ENCODE results near the gene HOXA11.

Gene HOXA11

DNA sequence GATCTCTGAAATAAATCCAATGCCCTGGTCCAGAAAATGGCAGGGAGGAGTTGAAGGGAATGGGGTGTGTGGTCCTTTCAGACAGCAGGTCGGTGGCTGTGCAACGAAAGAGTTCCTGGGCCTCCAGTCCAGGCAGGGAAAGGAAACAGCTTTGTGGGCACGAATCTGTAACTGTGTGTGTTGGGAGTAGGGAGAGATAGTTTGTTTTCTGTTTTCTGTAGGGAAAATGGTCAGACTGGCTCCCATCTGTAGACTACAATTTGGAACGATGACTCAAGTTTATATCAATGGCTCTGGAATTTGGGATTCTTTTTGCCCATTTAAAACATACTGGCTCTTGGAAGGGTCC lies 17.1 kb downstream of the HOXA11 start:
- peaks cover 8% of the 10 kb centered on the region for H3K36me3 Mint-ChIP-seq (ENCODE audit: low read depth)
- H3K4me1 Mint-ChIP-seq (ENCODE audit: low read depth) = peaks cover 5% of the 10 kb centered on the region
- H3K27me3 Mint-ChIP-seq (ENCODE audit: low read depth) = peaks cover 87% of the 10 kb centered on the region
- H3K27ac Mint-ChIP-seq = peak overlapping the region; percentile 41
- no peaks in the 10 kb centered on the region for H3K9me3 Mint-ChIP-seq
- H3K4me3 Mint-ChIP-seq = no peak overlapping the region
- no peak for DNase-seq (ENCODE audit: low spot score)

DNA sequence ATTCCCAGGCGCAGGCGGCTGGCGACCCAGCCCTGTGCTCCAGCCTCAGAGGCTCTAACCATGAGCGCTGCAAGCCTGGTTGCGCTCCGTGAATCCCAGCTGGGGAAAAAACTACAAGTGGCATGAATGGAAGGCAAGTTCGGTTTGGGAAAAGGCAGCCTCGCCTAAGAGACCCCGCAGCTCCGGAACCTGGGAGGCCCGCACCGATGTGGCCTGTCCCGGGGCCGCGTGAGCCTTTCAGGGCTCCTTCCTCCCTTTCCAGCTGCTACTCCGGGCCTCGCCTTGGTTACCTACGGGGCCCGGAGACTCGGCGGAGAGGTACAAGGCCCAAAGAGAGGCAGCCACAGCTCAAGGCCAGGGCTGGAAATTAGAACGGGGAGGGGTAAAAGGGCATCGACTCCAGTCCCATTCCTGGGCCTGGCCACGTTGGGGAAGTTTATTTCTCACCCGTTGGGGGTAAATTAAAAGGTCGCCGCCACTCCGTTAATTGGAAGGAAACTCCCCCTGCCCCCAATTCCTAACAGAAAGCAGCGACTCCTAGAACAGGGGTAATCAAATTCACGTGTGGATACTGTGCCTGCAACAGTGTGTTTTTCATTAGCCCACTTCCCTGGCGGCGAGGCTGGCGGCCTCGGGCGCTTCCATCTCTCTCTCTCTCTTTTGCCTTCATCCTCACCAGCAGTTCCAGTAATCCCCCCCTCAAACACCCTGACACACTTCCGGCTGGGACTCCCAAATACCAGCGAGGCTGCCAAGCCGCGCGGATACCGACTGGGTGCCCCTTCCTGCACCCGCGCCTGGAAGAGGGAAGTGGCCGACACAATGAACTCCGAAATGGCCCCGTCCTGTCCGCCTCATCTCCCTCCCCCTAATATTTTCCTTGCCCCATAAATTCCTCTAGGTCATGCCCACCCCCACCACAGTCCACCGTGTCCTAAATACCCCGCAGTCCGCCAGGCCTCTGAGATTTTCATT lies 18.2 kb downstream of the HOXA11 start:
- H3K36me3 Mint-ChIP-seq (ENCODE audit: low read depth) = peaks cover 3% of the 10 kb centered on the region
- no peak for DNase-seq (ENCODE audit: low spot score)
- H3K27me3 Mint-ChIP-seq (ENCODE audit: low read depth) = peaks cover 89% of the 10 kb centered on the region
- H3K4me3 Mint-ChIP-seq = no peak overlapping the region
- H3K4me1 Mint-ChIP-seq (ENCODE audit: low read depth) = peaks cover 3% of the 10 kb centered on the region
- peak overlapping the region; percentile 85 for H3K27ac Mint-ChIP-seq
- H3K9me3 Mint-ChIP-seq = no peaks in the 10 kb centered on the region

DNA sequence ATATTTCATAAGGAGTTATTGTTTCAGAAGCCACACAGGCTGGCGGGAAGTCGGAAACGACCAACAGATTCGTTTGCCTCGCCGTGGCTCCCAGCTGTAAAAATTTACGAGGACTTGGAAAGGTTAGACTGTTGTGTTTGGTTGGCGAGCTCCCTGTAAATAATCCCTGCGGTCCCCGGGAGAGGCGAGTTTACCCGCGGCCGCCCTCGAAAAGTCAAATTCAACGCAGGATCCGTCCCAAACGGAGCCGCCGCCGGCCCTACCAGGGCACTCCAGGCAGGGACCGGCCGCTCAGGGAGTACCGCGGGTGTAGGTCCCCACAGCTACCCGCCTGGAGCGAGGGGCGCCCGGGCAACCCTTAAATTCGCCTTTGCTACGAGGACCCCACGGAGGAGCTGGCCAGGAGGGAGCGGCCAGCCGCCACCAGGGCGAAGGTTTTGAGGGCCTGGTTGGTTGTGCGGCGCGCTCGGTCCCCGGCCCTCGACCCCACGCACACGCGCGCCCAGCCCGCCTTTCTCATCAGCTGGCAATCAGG lies 19.0 kb downstream of the HOXA11 start:
- Mint-ChIP-seq H3K4me1 (ENCODE audit: low read depth) (peaks cover 3% of the 10 kb centered on the region), H3K4me3 (no peak overlapping the region), H3K27me3 (ENCODE audit: low read depth) (peaks cover 83% of the 10 kb centered on the region), H3K27ac (peak overlapping the region; percentile 71), H3K36me3 (ENCODE audit: low read depth) (peaks cover 2% of the 10 kb centered on the region), H3K9me3 (no peaks in the 10 kb centered on the region)
- DNase-seq (ENCODE audit: low spot score) = no peak

DNA sequence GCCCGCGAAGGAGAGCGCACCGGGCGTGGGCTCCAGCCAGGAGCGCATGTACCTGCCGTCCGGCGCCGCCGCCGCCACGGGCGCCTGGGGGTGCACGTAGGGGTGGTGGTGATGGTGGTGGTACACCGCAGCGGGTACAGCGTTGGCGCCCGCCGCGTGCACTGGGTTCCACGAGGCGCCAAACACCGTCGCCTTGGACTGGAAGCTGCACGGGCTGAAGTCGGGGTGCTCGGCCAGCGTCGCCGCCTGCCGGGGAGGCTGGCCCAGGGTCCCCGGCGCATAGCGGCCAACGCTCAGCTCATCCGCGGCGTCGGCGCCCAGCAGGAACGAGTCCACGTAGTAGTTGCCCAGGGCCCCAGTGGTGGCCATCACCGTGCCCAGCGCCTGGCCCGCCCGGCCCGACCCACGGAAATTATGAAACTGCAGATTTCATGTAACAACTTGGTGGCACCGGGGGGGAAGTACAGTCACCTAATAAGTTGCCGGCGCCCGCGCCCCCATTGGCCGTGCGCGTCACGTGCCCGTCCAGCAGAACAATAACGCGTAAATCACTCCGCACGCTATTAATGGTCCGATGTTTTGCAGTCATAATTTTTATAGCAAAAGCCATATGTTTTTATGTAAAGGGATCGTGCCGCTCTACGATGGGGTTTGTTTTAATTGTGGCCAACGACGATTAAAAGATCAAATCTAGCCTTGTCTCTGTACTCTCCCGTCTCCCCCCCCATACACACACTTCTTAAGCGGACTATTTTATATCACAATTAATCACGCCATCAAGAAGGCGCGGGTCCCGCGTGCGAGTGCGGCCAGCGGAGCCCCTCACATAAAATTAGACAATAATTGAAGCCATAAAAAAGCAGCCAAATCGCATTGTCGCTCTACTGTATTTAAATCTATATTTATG lies 19.7 kb downstream of the HOXA11 start, which contains the start of gene HOXA9:
Gene HOXA9, minus strand, starts transcription at position 449 of the 907 bp plus-strand sequence. Its CDS starts 80 bp downstream, at position 369.
- H3K9me3 Mint-ChIP-seq = no peaks in the 10 kb centered on the region
- peaks cover 2% of the 10 kb centered on the region for H3K36me3 Mint-ChIP-seq (ENCODE audit: low read depth)
- no peak for DNase-seq (ENCODE audit: low spot score)
- peaks cover 3% of the 10 kb centered on the region for H3K4me1 Mint-ChIP-seq (ENCODE audit: low read depth)
- no peak within 1 kb of the TSS for H3K4me3 Mint-ChIP-seq
- peaks cover 81% of the 10 kb centered on the region for H3K27me3 Mint-ChIP-seq (ENCODE audit: low read depth)
- peak within 1 kb of the TSS; percentile 71 for H3K27ac Mint-ChIP-seq

DNA sequence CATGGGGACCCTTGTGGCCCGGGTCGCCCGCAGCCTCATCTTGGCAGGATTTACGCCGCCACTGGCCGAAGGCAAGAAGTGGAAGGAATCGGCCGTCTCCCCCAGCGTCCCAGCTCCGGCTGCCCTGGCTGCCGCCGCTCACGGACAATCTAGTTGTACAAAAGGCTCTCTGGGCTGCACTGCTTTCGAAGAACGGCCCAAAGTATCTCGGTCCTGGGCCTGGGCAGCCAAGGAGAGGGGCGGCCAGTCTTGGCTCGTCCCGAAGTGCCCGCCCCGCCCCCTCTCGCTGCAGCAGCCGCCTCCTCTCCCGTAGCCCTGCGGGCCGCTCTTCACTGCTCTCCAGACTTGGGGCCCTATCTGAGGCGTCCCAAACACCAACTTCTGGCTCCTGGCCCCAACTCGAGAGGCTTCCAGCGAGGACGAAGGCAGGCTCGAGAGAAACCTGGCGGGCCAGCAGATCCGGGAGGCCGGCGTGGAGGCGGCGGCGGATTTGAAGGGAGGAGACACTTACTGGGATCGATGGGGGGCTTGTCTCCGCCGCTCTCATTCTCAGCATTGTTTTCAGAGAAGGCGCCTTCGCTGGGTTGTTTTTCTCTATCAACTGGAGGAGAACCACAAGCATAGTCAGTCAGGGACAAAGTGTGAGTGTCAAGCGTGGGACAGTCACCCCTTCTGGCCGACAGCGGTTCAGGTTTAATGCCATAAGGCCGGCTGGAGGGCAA lies 20.5 kb downstream of the HOXA11 start:
- Mint-ChIP-seq H3K27me3 (ENCODE audit: low read depth) (peaks cover 84% of the 10 kb centered on the region), H3K9me3 (no peaks in the 10 kb centered on the region), H3K4me3 (no peak overlapping the region), H3K4me1 (ENCODE audit: low read depth) (peaks cover 3% of the 10 kb centered on the region), H3K36me3 (ENCODE audit: low read depth) (peaks cover 2% of the 10 kb centered on the region), H3K27ac (peak overlapping the region; percentile 67)
- DNase-seq (ENCODE audit: low spot score) = no peak

DNA sequence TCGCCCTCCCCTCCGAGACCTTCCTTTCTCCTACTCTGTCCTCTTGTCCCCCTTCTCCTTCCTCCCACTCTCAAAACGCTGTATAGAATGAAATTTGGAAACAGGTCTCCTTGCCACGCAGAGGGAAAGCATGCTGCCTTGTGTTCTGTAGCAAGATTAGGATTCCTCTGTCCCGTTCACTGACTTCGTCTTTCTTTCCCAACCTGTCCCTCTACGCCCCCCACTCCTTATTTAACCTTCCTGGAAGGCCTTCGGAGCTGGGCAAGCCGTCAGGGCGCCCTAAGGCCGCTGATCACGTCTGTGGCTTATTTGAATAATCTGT lies 21.0 kb downstream of the HOXA11 start:
- peaks cover 3% of the 10 kb centered on the region for H3K4me1 Mint-ChIP-seq (ENCODE audit: low read depth)
- peaks cover 2% of the 10 kb centered on the region for H3K36me3 Mint-ChIP-seq (ENCODE audit: low read depth)
- peaks cover 85% of the 10 kb centered on the region for H3K27me3 Mint-ChIP-seq (ENCODE audit: low read depth)
- H3K4me3 Mint-ChIP-seq = no peak overlapping the region
- no peaks in the 10 kb centered on the region for H3K9me3 Mint-ChIP-seq
- no peak overlapping the region for H3K27ac Mint-ChIP-seq
- no peak for DNase-seq (ENCODE audit: low spot score)

DNA sequence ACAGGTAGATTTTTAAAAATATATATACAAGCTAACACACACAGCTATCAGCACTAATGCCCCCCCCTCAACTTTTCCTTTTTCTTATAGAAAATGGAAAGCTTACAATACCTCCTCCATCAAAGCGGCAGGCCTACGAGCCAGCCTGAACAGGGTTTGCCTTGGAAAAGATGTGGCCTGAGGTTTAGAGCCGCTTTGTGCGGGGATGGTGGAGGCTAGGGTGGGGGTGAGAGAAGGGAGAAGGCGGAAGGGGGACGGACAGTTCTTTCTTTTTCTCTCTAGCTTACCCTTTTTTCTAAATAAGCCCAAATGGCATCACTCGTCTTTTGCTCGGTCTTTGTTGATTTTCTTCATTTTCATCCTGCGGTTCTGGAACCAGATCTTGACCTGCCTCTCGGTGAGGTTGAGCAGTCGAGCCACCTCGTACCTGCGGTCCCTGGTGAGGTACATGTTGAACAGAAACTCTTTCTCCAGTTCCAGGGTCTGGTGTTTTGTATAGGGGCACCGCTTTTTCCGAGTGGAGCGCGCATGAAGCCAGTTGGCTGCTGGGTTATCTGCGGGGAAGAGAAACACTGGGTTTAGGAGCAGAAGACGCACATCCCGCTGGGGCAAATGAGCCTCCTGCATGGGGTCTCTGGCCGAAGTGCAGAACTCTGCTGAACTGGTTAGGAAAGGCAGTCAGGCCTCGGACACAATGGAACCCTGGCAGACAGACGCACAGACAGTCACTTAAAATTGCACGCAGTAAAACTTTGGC lies 21.6 kb downstream of the HOXA11 start:
- Mint-ChIP-seq H3K27me3 (ENCODE audit: low read depth) (peaks cover 85% of the 10 kb centered on the region), H3K4me1 (ENCODE audit: low read depth) (peaks cover under 1% of the 10 kb centered on the region), H3K36me3 (ENCODE audit: low read depth) (no peaks in the 10 kb centered on the region), H3K4me3 (no peak overlapping the region), H3K9me3 (no peaks in the 10 kb centered on the region), H3K27ac (no peak overlapping the region)
- no peak for DNase-seq (ENCODE audit: low spot score)

DNA sequence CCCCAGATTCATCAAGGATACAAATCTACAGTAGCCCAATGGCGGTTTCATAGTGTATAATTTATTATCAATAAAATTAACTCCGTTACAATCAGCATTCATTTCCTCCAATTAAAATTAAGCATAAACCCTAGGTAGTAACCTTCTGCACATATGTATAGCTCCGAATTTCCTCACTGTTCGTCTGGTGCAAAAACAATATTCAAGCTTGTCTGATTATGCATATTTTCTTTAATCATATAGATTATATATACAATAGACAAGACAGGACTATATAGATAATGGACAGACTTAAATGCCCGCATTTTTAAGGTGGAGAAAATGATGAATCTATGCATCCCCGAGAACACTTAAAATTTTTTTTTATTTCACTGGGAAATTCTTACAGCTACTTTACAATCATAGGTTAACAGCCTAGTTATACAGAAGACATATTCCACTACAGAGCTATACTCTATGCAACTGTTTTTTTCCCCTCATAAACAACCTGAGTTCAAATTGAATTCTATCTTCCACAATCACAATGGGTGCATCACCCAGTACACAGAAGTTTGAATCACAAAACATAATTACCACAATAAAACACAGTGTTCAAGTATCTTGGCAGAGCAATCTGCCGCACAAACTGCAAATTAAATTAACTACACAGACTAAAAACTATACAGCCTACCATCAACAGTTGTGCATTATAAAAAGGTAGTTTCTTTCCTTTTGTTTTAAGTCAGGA lies 22.3 kb downstream of the HOXA11 start:
- H3K27me3 Mint-ChIP-seq (ENCODE audit: low read depth) = peaks cover 85% of the 10 kb centered on the region
- DNase-seq (ENCODE audit: low spot score) = no peak
- no peaks in the 10 kb centered on the region for H3K9me3 Mint-ChIP-seq
- H3K4me3 Mint-ChIP-seq = no peak overlapping the region
- no peak overlapping the region for H3K27ac Mint-ChIP-seq
- no peaks in the 10 kb centered on the region for H3K36me3 Mint-ChIP-seq (ENCODE audit: low read depth)
- H3K4me1 Mint-ChIP-seq (ENCODE audit: low read depth) = peaks cover 3% of the 10 kb centered on the region

DNA sequence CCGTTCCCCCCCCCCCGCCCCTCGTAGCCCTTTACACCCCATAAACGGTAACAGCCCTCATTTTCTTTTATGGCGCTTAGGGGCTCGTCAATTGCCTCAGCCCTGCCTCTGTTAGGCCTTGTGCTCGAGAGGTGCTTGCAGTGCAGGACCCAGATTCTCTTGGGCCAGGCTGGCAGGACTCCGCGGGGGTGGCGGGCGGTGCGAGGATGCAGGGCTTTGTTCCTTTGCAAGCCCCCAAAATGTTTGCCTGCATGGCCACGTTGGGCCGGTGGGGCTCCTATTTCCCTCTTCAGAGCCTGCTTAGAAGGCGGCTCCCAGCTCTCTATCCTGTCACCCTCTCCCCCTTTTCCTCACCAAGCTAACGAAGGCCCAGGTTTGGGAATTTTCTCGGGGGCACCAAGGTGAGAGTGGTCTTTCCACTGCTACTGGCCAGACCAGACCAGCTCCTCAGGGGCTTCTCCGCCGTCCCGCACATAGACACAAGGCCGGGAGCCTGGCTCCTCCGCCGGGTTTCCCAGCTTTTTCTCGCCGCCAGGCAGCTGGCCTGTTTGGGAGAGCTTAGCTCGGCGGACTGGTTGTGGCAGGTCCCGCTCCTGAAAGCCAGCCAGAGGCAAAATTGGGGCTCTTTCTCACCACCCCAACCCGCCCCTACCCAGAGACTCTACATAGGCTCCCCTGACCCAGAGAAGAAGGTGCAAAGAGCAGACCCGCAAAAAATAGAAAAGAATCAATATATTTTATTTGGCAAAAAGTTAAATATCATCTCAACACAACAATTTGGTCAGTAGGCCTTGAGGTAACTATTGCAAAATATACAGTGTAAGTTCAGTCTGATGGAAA lies 23.1 kb downstream of the HOXA11 start:
- Mint-ChIP-seq H3K27me3 (ENCODE audit: low read depth) (peaks cover 85% of the 10 kb centered on the region), H3K4me1 (ENCODE audit: low read depth) (peaks cover 4% of the 10 kb centered on the region)

DNA sequence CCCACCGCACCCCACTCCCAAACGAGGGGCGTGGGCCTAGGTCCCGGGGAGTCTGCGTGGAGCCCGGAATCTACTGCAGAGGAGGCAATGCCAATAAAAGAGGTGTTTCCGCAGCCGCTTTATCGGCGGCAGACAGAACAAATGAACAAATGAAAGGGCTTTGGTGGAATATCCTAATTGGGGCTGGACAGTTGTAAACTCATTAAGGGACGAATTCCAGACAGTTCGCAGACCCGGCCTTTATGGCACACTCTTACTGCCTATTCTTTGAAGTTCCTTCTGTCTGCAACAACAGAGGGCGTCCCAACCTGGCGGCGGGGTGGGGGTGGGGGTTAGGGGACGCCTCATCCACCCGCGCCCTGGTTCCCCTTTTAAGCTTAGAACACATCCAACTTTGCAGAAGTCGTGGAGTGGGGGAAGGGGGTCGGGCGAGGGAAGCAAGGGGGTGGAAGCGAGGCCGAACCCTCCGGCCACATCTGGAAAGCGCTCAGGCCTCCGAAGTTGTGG lies 23.8 kb downstream of the HOXA11 start:
- Mint-ChIP-seq H3K27me3 (ENCODE audit: low read depth) (peaks cover 84% of the 10 kb centered on the region), H3K4me1 (ENCODE audit: low read depth) (peaks cover 4% of the 10 kb centered on the region), H3K4me3 (peak overlapping the region; percentile 73), H3K36me3 (ENCODE audit: low read depth) (no peaks in the 10 kb centered on the region), H3K9me3 (no peaks in the 10 kb centered on the region), H3K27ac (no peak overlapping the region)
- DNase-seq (ENCODE audit: low spot score) = no peak

More for the DNA sequence above, 23.1 kb downstream of the HOXA11 start:
- H3K27ac Mint-ChIP-seq = no peak overlapping the region
- no peak for DNase-seq (ENCODE audit: low spot score)
- H3K9me3 Mint-ChIP-seq = no peaks in the 10 kb centered on the region
- H3K36me3 Mint-ChIP-seq (ENCODE audit: low read depth) = no peaks in the 10 kb centered on the region
- no peak overlapping the region for H3K4me3 Mint-ChIP-seq

DNA sequence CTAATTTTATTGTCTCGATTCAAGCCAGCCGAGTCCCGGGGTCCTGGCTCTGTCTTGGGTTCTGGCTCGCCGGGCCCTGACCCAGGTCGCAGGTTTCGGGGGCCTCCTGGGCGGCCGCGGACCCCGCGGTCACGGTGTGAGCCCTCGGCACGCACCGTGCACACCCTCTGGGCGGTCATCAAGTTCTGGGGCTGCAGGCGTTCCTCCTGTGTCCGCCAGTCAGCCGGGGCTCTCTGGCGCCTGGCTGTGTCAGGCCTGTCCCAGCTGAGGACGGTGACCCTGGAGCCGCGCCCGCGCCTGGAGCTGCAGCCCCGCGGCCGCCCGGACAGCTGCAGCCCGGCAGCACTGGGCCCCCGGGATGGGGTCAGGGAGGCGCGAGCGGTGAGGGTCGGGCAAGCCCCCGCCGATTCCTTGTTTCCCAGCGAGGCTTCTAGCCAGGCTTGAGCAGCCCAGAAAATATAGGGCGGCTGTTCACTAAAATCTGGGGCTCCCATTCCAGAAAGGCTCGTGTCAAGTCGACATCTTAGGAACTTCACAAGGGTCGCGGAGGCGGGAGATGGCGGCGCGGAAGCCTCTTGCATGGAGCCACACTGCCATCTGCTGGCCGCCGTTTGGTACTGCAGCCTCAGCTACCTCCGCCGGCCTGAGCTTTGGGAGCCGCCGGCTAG lies 24.4 kb downstream of the HOXA11 start:
- Mint-ChIP-seq H3K36me3 (ENCODE audit: low read depth) (no peaks in the 10 kb centered on the region), H3K4me1 (ENCODE audit: low read depth) (peaks cover 4% of the 10 kb centered on the region), H3K4me3 (peak overlapping the region; percentile 73), H3K9me3 (no peaks in the 10 kb centered on the region), H3K27ac (no peak overlapping the region), H3K27me3 (ENCODE audit: low read depth) (peaks cover 83% of the 10 kb centered on the region)
- DNase-seq (ENCODE audit: low spot score) = peak; percentile 66

All from T-helper 2 cell treated with Interferon-gamma antibody and Interleukin-4, amounts not matched to agents 5 μg/mL and 100 μg/mL, for 36 hours (primary cell).